Head of caudate nucleus (tissue), 42 donors: ENCODE measurements around the gene YWHAQ.
A peak's percentile ranks its signal among the peaks of the same experiment; 100 is the strongest.

Source experiments
- DNase-seq, 42 donors: peaks; one replicate each; pipeline versions ENCODE4 v3.0.0 to v3.0.0-alpha.2; 2020 to 2021; ENCODE audit warnings: mixed read lengths in 7 of 42
- intact Hi-C: fragments of 100-400 bp; cut with DNase I; formaldehyde crosslinking; loops from one replicate; pipeline ENCODE4 v1.15.0; 2022

Gene YWHAQ

GRCh38 chr2:9657083-9657482 lies 26.3 kb upstream of the YWHAQ start:
- intact Hi-C loops: loop anchor here (10.0 kb wide), 1 partner anchor 118 kb away; no protein-coding TSS in a partner anchor
- no peak for DNase-seq

DNA sequence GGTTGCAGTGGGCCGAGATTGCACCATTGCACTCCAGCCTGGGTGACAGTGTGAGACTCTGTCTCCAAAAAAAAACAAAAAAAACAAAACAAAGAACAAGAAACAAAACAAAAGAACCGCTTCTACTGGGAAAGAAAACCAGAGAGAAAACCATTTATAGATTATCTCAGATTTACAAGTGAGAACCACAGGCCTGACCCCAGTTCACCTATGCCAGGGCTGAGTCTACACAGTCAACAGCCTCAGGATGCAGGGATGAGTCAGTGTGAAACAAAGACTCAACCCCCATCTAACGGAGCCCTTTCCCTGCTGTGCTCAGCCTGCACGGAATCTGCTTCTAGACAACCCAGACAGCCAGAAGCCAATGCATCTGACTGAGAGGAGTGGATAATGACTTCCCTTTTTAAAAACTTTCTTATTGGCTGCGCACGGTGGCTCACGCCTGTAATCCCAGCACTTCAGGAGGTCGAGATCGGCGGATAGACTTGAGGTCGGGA lies 25.5 kb upstream of the YWHAQ start:
- DNase-seq: peak in 1 of 42 donors; percentile 27
- intact Hi-C loops: loop anchor here (10.0 kb wide), 1 partner anchor 118 kb away; no protein-coding TSS in a partner anchor

DNA sequence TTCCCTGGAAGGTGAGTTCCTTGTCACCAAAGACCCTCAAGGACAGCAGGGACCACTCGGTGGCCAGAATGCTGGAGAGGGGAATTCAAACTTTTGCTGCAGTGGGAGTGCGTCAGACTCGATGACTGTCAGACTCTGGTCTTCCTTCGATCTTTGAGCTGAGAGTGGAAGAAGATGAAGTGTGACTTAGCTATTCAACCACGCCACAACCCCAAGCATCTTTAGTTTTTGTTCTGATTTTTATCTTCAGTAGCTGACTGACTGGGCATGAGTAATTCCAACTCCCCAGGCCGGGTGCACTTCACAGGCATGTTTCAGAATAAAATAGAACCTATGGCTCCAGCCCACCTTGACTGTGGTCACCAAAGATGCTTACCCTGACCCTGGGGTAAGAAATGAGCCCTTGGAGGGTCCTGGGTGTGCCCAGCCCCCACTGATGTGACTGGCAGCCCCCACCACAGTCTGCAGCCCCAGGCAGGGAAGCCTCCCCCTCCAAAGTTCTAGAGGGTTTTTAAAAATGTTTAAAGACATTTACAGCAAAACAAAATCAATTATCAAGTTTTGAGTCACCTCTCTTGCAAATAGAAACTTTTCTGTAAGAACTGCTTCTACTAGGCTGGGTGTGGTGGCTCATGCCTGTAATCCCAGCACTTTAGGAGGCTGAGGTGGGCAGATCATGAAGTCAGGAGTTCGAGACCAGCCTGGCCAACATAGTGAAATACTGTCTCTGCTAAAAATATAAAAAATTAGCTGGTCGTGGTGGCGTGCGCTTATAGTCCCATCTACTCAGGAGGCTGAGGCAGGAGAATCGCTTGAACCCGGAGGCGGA lies 24.9 kb upstream of the YWHAQ start:
- DNase-seq: peak in 1 of 42 donors; percentile 35
- intact Hi-C loops: loop anchor here (10.0 kb wide), 1 partner anchor 119 kb away; no protein-coding TSS in a partner anchor

- intact Hi-C loops: loop anchor here (10.0 kb wide), 1 partner anchor 120 kb away; no protein-coding TSS in a partner anchor
- peak in 4 of 42 donors; percentile 31 to 60 (median 34) for DNase-seq
These were observed 23.8 kb upstream of the YWHAQ start for GRCh38 chr2:9654452-9655100.

- intact Hi-C loops: loop anchor here (10.0 kb wide), 1 partner anchor 121 kb away; no protein-coding TSS in a partner anchor
- DNase-seq: peak in 18 of 42 donors; percentile 38 to 86 (median 60)
These were observed 22.9 kb upstream of the YWHAQ start for GRCh38 chr2:9653485-9654271.

DNA sequence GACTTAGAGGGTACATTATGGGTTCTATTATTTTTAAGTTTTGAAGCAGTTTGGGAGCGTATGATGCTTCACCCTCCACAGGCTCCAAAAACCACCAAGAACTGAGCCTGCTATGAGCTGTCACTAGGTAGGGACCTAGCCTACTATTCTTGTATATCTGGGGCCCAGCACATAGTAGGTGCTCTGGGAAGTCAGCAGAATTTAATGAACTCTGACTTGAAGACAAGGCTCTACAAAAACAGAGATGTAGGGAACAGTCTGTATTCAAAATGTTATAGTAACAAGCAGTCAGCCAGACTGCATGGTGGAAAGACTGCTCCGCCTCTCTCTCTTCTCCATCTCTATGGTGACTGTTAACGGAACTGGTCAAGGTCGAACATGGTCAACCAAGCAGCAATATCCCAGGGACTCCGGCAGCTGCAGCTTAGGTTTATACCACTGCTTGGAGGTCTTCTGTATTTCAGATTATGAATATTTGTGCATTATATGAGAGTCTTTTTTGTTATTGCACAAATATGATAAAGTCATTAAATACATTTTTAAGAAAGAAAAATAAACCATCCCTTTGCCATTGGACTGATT lies 22.2 kb upstream of the YWHAQ start:
- DNase-seq: peak in 4 of 42 donors; percentile 37 to 71 (median 48)
- intact Hi-C loops: loop anchor here (10.0 kb wide), 1 partner anchor 122 kb away; no protein-coding TSS in a partner anchor

DNA sequence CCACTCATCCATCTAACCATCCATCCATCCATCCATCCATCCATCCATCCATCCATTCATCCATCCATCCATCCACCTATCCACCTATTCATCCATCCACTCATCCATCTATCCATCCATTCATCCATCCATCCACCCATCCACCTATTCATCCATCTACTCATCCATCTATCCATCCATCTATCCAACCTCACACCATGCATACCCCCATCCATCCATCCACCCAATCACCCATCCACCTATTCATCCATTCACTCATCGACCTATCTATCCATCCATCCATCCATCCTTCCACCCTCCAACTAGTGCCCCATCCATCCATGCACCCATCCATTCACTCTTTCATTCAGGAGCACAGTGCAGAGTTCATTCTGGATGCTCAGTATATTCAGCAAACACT lies 21.5 kb upstream of the YWHAQ start:
- DNase-seq: no peak
- intact Hi-C loops: loop anchor here (10.0 kb wide), 1 partner anchor 123 kb away; no protein-coding TSS in a partner anchor

DNA sequence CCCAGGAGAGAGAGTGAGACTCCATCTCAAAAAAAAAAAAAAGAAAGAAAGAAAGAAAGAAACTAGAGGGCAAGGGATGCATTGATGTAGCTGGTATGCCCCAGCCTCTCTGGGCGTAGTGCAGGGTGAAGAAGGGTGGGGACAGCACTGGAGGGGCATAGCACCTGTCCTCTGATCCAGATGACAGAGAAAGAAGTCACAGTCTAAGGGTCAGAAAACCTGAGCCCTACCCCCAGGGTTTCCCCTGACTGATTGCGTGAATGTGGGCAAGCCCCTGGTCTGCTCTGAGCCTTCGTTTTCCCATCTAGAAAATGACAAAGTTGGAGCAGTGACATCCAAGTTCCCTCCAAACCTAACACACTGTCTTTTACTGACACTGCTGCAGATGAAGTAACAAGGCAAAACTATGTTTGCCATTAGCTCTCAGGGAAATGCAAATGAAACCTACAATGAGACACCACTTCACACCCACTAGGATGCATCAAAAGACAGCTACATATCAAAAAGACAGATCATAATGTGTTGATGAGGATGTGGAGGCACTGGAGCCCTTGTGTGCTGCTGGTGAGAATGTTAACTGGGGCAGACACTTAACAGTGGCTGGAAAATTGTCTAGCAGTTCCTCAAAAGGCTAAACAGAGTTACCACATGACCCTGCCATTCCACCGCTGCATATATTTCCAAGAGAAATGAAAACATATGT lies 19.5 kb upstream of the YWHAQ start:
- intact Hi-C loops: loop anchor here (10.0 kb wide), 1 partner anchor 125 kb away; no protein-coding TSS in a partner anchor

GRCh38 chr2:9649261-9649660 lies 18.5 kb upstream of the YWHAQ start:
- DNase-seq: no peak
- intact Hi-C loops: no loop called here

More for the DNA sequence above, 19.5 kb upstream of the YWHAQ start:
- peak in 1 of 42 donors; percentile 29 for DNase-seq

DNA sequence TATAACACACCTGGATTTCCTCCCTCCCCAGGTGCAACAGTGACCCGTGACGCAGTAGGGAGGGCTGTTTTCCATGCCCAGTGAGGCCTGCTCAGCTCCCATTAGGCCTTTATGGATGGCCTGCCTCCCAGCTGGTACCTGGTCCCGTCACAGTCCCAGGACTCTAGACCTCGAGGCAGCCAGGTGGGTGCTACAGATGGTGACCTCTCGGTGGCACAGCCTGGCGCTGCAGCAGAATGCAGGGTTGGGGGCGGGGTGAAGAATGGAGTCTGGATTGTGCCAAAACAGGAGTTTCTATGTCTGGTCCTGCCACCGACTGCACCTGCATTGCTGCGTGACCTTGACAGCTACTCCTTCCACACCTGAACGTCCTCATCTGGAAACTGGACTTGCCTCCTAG lies 18.0 kb upstream of the YWHAQ start:
- DNase-seq: no peak

DNA sequence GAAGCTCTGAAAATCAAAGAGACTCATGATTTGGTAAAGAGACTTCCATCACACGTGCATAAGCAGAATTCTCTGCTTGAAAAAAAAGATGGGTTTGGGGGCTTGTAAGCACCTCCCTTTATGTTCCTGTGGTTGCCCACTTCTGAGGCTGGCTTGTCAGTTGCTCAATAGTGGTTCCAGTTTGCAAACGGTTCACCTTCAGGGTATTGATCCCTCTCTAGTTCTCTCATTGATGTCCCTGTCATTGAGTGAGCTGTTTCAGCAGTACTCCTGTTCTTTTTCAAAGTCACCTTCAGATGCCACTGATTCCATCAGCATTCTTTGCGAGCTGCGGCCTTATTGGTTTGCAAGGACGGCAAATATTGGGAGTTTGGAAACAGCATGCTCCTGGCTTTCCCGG lies 17.1 kb upstream of the YWHAQ start:
- intact Hi-C loops: no loop called here
- DNase-seq: no peak

More for the DNA sequence above, 18.0 kb upstream of the YWHAQ start:
- intact Hi-C loops: no loop called here

DNA sequence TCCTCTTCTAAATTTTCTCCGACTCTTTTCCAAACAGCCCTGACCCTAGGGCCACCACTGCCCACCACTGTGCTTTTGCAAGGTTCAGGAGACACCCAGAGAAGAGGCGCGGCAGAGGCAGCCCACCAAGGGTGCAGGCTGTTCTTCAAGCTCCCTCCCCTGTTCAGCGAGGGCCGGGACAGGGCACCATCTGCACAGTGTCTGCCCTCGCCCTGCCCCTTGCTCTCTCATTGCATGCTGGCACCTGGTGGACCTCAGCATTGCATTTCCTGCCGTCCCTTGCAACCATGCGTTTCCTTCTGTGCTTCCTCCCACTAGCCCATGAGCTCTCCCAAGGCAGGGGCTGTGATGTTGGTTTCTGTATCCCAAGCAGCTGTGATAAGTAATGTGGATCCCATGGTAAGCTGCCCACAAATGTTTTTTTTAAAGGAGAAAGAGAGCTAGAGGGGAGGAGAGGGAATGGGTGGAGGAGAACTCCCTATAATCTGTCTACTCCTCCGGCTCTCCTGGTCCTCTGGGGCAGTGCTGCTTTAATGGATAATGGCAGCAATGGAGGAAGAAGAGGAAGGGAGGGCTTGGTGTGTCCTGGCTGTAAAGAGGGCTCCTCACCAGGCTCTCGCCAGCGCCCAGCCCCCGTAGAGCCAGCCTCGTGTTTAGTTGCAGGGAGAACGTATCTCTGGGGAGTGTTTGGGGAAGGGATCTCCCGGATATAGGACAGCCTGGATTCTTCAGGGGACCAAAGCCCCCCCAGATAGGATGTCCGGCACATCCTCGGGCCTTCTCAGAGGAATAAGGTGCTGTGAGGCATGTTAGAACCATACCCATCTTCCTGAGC lies 15.6 kb upstream of the YWHAQ start:
- intact Hi-C loops: no loop called here

DNA sequence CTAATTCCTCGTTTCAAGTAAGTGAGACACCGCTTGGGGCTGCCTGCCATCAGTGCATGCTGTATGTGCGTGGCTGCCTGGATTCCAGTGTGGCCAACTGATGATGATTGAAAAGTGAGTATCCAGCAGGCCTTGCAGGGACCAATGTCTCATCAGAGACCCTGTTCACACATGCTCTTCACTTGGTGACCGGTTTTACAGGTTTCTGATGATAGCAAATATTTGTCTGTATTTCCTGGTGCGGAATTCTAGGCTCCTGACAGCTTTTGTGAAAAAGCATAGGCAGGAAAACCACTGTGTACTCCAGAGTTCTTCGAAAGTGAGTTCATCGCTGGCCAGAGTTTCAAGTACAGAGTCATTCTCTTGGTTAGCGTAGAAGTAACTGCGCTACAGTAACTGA lies 13.8 kb upstream of the YWHAQ start:
- peak in 2 of 42 donors; percentile 11 to 35 for DNase-seq
- intact Hi-C loops: no loop called here

More for the DNA sequence above, 15.6 kb upstream of the YWHAQ start:
- peak in 1 of 42 donors; percentile 29 for DNase-seq

DNA sequence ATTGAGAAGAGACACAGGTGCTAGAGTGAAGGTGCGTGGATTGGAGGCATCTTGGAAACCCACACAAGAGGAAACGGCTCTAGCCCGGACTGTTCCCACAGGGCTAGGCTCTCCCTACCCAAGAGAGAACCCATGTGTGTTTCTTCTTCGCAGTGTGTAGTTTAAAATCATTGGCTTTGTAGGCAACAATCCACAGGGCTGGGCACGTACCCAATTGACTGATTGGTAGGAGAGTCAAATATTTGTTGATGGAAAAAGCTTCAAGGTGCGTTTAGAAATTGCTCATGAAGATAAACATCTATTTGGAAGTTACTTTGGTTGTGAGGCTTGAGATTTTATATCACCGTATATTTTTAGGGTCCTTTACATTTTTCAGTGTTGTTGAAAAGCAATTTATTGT lies 13.2 kb upstream of the YWHAQ start:
- intact Hi-C loops: no loop called here
- DNase-seq: peak in 1 of 42 donors; percentile 14

- intact Hi-C loops: no loop called here
- peak in 1 of 42 donors; percentile 8 for DNase-seq
These were observed 10.8 kb upstream of the YWHAQ start for GRCh38 chr2:9641641-9642040.

DNA sequence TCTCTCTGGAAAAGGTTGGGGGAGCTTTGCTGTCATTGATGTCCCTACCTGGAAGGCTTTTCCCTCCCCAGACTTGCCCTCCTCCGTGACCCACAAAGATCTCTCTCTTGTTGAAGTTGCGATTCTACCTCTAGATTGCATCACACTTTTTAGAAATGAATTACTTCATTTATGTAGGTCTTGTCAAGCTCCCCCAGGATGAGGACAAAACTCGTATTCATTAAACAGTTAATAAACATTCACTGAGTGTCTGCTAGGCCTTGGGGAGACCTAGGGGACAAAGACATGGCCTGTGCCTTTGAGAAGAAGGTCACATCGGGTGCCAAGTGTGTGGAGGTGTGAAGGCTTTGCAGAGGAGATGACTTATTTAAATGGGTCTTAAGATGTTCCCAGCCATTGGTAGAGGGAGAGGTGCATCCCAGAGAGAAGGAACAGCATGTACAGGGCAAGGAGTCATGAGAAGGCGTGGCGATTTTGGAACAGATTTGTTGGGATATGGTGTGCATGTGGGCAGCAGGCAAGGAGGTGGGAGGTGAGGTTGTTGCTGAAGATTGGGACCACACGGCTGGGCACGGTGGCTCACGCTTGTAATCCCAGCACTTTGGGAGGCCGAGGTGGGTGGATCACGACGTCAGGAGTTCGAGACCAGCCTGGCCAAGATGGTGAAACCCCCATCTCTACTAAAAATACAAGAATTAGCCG lies 9.8 kb upstream of the YWHAQ start:
- DNase-seq: peak in 2 of 42 donors; percentile 8 to 15
- intact Hi-C loops: no loop called here
